Neutrophil (primary cell): ENCODE measurements around the gene CSTF2T.

Experiments used
- H3K27ac ChIP-seq: fragments of 200-600 bp; sonication (generic); 2 replicates; pipeline ENCODE4 v1.5.1; 2016; ENCODE audit warnings: mild to moderate bottlenecking, moderate library complexity
- H3K27me3 ChIP-seq: fragments of 200-600 bp; sonication (generic); 2 replicates; pipeline ENCODE4 v1.6.0; 2016; ENCODE audit warnings: mild to moderate bottlenecking
- H3K36me3 ChIP-seq: fragments of 200-600 bp; sonication (generic); 2 replicates; pipeline ENCODE4 v1.5.1; 2017
- H3K4me1 ChIP-seq, 2 experiments: fragments of 200-600 bp in 1 of 2; sonication (generic) in 1 of 2; 1 replicate in 1 of 2; 2 replicates in 1 of 2; pipeline versions ENCODE4 v1.5.1 to v1.6.1; 2013 to 2016; ENCODE audit warnings: low read depth in 1 of 2, low read length in 1 of 2, mild to moderate bottlenecking in 1 of 2, moderate library complexity in 1 of 2; ENCODE audit not compliant: control insufficient read depth in 1 of 2, insufficient read depth in 1 of 2
- H3K4me3 ChIP-seq, 2 experiments: fragments of 200-600 bp in 1 of 2; sonication (generic) in 1 of 2; 1 replicate in 1 of 2; 2 replicates in 1 of 2; pipeline ENCODE4 v1.5.1; 2013 to 2016; ENCODE audit warnings: low read depth in 1 of 2, low read length in 1 of 2, mild to moderate bottlenecking in 1 of 2, moderate library complexity in 1 of 2
- H3K9me3 ChIP-seq: fragments of 200-600 bp; sonication (generic); 2 replicates; pipeline ENCODE4 v1.5.1; 2016
- CTCF ChIP-seq: fragments of 200-600 bp; sonication (generic); IDR thresholded peaks from 2 replicates; pipeline ENCODE4 v1.5.1; 2016; ENCODE audit warnings: antibody characterized with exemption

The CSTF2T gene

DNA sequence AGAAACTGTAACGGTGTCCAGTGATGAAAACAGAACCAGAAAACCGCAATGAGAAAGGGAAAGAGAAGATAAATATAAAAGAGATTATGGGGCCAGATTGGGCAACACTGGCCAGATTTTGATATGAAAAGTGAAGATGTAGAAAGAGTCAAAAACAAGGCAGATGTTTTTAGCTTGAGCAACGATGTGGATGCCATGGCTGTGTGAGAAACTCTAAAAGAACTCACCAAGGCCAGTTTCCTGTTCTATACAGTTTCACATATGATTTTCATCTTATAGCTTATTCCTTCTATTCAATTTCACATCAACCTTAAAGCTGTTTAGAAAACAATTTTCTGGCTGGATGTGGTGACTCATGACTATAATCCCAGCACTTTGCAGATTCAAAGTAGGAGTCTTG, 36.3 kb downstream of the CSTF2T start:
- Histone ChIP-seq H3K4me1 (no peaks in the 10 kb centered on the region), H3K4me3 (no peak overlapping the region), H3K27ac (no peak overlapping the region), H3K27me3 (no peaks in the 10 kb centered on the region), H3K9me3 (no peaks in the 10 kb centered on the region), H3K36me3 (no peaks in the 10 kb centered on the region)
- TF ChIP-seq CTCF = no peak

DNA sequence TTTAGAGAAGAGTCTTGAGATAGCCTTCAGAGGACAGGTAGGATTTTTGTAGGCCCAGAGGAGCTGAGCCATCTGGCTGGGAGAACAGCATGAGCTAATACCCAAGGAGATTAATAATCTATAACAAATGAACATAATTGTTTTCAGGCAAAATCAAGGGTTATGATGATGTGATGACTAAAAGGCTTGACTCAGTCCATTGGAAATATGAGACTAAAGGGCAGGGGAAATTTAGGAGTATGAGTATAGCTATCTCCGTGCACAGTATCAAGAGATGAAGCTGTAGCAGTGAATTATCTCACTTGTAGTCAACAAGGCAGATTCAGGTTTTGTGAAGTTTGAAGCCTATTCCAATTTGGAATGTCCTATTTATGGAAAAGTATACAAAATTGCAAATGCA, 40.1 kb downstream of the CSTF2T start:
- no peak overlapping the region for H3K27ac ChIP-seq
- H3K9me3 ChIP-seq = no peaks in the 10 kb centered on the region
- no peaks in the 10 kb centered on the region for H3K4me1 ChIP-seq
- H3K27me3 ChIP-seq = no peaks in the 10 kb centered on the region
- no peak for TF ChIP-seq CTCF
- H3K36me3 ChIP-seq = no peaks in the 10 kb centered on the region
- H3K4me3 ChIP-seq = no peak overlapping the region

GRCh38 chr10:51658000-51658399, 41.4 kb downstream of the CSTF2T start:
- Histone ChIP-seq H3K27me3 (no peaks in the 10 kb centered on the region), H3K9me3 (no peaks in the 10 kb centered on the region), H3K36me3 (no peaks in the 10 kb centered on the region), H3K4me1 (no peaks in the 10 kb centered on the region), H3K4me3 (no peak overlapping the region), H3K27ac (no peak overlapping the region)
- no peak for TF ChIP-seq CTCF

DNA sequence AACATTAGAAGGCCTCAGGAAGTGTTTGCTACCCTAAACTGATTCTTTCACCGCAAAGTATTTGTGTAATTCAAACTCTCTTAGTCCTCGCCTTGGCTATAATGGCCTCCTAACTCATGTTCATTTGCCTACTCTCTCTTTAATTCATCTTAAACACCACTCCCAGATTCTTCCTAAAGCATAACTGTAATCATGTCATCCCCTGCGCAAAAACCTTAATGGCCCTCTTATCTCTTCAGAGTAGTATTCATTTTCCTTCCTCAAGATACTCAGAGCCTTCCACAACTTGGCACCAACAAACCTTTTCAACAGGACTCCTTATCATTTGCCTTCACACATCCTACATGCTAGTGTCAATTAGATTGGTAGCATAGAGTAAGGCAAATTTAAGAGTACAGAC, 42.9 kb downstream of the CSTF2T start:
- no peak for TF ChIP-seq CTCF
- Histone ChIP-seq H3K9me3 (no peaks in the 10 kb centered on the region), H3K27me3 (no peaks in the 10 kb centered on the region), H3K4me3 (no peak overlapping the region), H3K27ac (no peak overlapping the region), H3K4me1 (no peaks in the 10 kb centered on the region), H3K36me3 (no peaks in the 10 kb centered on the region)

- H3K27ac ChIP-seq = no peak overlapping the region
Measured at GRCh38 chr10:51654918-51655317, 44.5 kb downstream of the CSTF2T start.

More at GRCh38 chr10:51654918-51655317, 44.5 kb downstream of the CSTF2T start:
- no peaks in the 10 kb centered on the region for H3K27me3 ChIP-seq
- TF ChIP-seq CTCF = no peak
- no peaks in the 10 kb centered on the region for H3K36me3 ChIP-seq
- H3K9me3 ChIP-seq = no peaks in the 10 kb centered on the region
- H3K4me1 ChIP-seq = no peaks in the 10 kb centered on the region
- H3K4me3 ChIP-seq = no peak overlapping the region
